Adrenal gland (tissue), 5 donors: Measurements from ENCODE around the gene ANO6.

ENCODE experiments used
- CTCF ChIP-seq, 6 experiments: fragments of 450-650 bp in 4 of 6; fragments of 200-600 bp in 2 of 6; sonication (generic) in 1 of 6; IDR thresholded peaks; 1 replicate in 5 of 6; 2 replicates in 1 of 6; pipeline versions ENCODE4 v1.5.1 to v1.8.0; 2016 to 2021; ENCODE audit warnings: antibody characterized with exemption in 6 of 6, mild to moderate bottlenecking in 2 of 6, moderate library complexity in 1 of 6
- POLR2A ChIP-seq, 2 donors: fragments of 450-650 bp; IDR thresholded peaks; one replicate each; pipeline ENCODE4 v1.6.1; 2017; ENCODE audit warnings: antibody characterized with exemption in 2 of 2, mild to moderate bottlenecking in 2 of 2, moderate library complexity in 1 of 2
- donor health status: DM: no; HTN: no; CAD: no.

GRCh38 chr12:45329238-45329637 is 113.3 kb downstream of the ANO6 start:
- TF ChIP-seq CTCF (IDR thresholded peaks at IDR 0.05): no peak
- TF ChIP-seq POLR2A (IDR thresholded peaks at IDR 0.05): no peak
